H1 (cell line): Measurements from ENCODE around the gene EN1.

Experiments used
- CEBPB ChIP-seq: IDR thresholded peaks from 2 replicates; pipeline ENCODE4 v1.6.1; 2012; ENCODE audit warnings: low read depth, low read length
- EZH2 ChIP-seq: fragments of 200-600 bp; sonication (generic); IDR thresholded peaks from 2 replicates; pipeline ENCODE4 v1.7.1; 2012; ENCODE audit warnings: low read depth, mild to moderate bottlenecking, moderate library complexity, low read length, inconsistent platforms; ENCODE audit not compliant: severe bottlenecking
- KDM5A ChIP-seq: fragments of 200-600 bp; IDR thresholded peaks from 2 replicates; pipeline ENCODE4 v1.7.1; 2012; ENCODE audit warnings: mild to moderate bottlenecking, low read length, inconsistent platforms, mixed read lengths
- PHF8 ChIP-seq: fragments of 200-600 bp; sonication (generic); conservative IDR thresholded peaks from 2 replicates; pipeline ENCODE4 v1.7.1; 2012; ENCODE audit warnings: low read depth, mild to moderate bottlenecking, inconsistent platforms, low read length, moderate library complexity
- POLR2AphosphoS5 ChIP-seq: IDR thresholded peaks from 2 replicates; pipeline ENCODE4 v1.6.1; 2011; ENCODE audit warnings: low read depth, low read length
- RFX5 ChIP-seq: IDR thresholded peaks from 2 replicates; pipeline ENCODE4 v1.6.1; 2011; ENCODE audit warnings: low read depth, low read length, improper control_type of control experiment, borderline replicate concordance
- SP1 ChIP-seq: IDR thresholded peaks from 2 replicates; pipeline ENCODE4 v1.6.1; 2011; ENCODE audit warnings: low read depth, low read length
- TAF1 ChIP-seq: IDR thresholded peaks from 2 replicates; pipeline ENCODE4 v1.6.1; 2011; ENCODE audit warnings: mild to moderate bottlenecking, low read depth, low read length
- TF ChIP-seq, protein P1 (sequence below), 3 experiments: IDR thresholded peaks; 1 replicate in 2 of 3; 2 replicates in 1 of 3; pipeline versions ENCODE4 v1.5.1 to v1.6.1; 2011; ENCODE audit warnings: low read length in 3 of 3, mild to moderate bottlenecking in 3 of 3, inconsistent platforms in 2 of 3, low read depth in 1 of 3, moderate library complexity in 1 of 3; ENCODE audit not compliant: insufficient read depth in 1 of 3; ENCODE audit errors: control extremely low read depth in 1 of 3

DNA sequence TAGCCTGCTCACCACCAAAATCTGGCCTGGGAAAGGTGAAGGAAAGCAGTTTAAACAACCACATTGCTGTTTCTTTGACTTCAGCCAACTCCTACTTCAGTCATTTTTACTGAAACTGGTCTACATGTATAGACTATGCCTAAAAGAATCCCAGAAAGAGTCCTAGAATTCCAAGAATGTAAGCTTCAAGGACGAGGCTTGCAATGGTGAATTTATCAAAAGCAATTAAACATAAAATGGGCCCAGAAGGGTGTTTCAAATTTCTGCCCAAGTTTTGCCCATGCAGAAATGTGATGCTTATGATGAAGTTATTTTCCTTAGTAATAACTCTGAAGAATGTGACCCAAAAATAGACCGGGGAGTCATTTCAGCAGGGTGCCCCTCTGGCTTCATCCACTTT, 16.6 kb downstream of the EN1 start:
- TF ChIP-seq SP1 (no peak), CEBPB (no peak), KDM5A (no peak), POLR2AphosphoS5 (no peak), PHF8 (no peak), RFX5 (no peak), TAF1 (no peak), EZH2 (no peak)
- TF ChIP-seq, protein P1, sequence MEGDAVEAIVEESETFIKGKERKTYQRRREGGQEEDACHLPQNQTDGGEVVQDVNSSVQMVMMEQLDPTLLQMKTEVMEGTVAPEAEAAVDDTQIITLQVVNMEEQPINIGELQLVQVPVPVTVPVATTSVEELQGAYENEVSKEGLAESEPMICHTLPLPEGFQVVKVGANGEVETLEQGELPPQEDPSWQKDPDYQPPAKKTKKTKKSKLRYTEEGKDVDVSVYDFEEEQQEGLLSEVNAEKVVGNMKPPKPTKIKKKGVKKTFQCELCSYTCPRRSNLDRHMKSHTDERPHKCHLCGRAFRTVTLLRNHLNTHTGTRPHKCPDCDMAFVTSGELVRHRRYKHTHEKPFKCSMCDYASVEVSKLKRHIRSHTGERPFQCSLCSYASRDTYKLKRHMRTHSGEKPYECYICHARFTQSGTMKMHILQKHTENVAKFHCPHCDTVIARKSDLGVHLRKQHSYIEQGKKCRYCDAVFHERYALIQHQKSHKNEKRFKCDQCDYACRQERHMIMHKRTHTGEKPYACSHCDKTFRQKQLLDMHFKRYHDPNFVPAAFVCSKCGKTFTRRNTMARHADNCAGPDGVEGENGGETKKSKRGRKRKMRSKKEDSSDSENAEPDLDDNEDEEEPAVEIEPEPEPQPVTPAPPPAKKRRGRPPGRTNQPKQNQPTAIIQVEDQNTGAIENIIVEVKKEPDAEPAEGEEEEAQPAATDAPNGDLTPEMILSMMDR (IDR thresholded peaks at IDR 0.05; ENCODE audit: control extremely low read depth in 1 of 3, insufficient read depth in 1 of 3, low read depth in 1 of 3, low read length in 3 of 3) = no peak
